Left kidney (tissue), 2 donors: Measurements from ENCODE around the gene TROAP. TPM values are rescaled to one million over a fixed set of nuclear protein-coding genes. Genes with fewer than 3 reads are reported as not detected.
"Not testable (repeated sequence)": the region's sequence is repeated elsewhere in the genome, so short reads cannot be mapped to it uniquely, and the experiment has no call there.

Experiments used
- DNase-seq: peaks from one replicate; pipeline ENCODE4 v3.0.0-alpha.2; 2013
- polyA plus RNA-seq: library from polyadenylated mRNA; unstranded; fragments of 120-200 nt; gene quantifications from one replicate; pipeline ENCODE4 v1.2.1, GENCODE V29; 2013; ENCODE audit not compliant: insufficient read length

TROAP gene
- polyA plus RNA-seq, 1 donor: 35.9 TPM

DNA sequence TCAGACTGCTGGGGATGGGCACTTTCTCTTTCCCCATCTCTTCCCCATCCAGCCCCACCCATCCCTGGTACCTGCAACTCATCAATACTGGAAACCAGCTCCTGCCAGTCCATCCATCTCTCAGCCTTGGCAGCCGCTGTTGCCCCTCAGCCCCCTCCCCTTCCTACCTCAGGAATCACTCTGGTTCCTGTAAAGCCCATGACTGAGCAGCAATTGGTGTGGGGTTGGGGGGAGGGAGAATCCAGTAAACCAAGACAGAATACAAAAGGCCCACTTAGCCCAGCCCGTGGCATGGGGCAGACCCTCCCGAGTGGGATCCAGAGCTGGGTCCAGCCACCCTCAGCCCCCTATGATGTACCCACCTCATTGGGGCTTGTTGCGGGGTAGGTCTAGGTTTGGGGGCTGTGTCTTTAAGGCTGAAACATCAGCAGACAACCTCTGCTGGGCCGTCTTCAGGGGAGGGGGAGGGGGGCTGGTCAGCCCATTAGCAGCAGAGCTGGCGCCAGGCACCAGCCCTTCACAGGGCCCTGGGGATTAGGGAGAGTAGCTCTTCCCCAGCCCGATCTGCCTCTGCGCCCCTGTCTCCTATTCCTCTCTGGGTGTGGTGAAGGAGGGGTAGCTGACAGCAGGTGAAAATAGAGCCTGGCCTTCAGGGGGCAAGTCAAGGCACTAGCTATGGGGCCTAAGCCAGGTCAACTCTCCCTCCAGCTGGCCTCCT is 28.8 kb upstream of the TROAP start:
- DNase-seq: no peak

DNA sequence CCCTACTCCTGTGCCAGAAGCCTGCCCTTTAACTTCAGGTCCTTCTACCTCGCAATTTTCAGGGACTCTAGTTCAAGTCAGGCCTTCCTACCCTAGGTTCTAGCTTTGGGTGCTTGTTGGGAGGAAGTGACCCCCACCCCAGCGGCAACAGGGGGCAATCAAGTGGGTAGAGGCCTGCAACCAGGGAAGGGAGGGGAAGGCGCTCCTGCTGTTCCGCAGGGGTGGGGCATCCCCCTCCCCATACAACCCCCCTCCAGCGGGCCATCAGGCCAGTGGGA is 28.3 kb upstream of the TROAP start:
- no peak for DNase-seq

DNA sequence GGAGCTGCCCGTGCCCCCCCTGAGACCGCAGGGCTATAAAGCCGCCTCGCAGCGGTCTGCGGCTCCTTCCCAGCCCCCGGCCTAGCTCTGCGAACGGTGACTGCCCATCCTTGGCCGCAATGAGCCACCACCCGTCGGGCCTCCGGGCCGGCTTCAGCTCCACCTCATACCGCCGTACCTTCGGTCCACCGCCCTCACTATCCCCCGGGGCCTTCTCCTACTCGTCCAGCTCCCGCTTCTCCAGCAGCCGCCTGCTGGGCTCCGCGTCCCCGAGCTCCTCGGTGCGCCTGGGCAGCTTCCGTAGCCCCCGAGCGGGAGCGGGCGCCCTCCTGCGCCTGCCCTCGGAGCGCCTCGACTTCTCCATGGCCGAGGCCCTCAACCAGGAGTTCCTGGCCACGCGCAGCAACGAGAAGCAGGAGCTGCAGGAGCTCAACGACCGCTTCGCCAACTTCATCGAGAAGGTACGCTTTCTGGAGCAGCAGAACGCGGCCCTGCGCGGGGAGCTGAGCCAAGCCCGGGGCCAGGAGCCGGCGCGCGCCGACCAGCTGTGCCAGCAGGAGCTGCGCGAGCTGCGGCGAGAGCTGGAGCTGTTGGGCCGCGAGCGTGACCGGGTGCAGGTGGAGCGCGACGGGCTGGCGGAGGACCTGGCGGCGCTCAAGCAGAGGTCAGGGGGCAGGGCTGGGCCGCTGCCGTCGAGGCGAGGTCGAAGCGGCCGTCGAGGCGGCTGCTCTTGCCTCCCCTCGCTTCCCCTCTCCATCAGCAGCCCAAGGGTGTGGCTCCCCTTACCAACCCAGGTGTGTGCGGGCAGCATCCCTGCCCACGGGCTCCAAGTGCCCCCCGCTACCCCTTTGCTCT is 27.7 kb upstream of the TROAP start, which contains the start of gene PRPH:
PRPH (plus strand) TSS at position 66 of the 855 bp plus-strand sequence; CDS start at position 120, 54 bp downstream.
- DNase-seq: no peak

DNA sequence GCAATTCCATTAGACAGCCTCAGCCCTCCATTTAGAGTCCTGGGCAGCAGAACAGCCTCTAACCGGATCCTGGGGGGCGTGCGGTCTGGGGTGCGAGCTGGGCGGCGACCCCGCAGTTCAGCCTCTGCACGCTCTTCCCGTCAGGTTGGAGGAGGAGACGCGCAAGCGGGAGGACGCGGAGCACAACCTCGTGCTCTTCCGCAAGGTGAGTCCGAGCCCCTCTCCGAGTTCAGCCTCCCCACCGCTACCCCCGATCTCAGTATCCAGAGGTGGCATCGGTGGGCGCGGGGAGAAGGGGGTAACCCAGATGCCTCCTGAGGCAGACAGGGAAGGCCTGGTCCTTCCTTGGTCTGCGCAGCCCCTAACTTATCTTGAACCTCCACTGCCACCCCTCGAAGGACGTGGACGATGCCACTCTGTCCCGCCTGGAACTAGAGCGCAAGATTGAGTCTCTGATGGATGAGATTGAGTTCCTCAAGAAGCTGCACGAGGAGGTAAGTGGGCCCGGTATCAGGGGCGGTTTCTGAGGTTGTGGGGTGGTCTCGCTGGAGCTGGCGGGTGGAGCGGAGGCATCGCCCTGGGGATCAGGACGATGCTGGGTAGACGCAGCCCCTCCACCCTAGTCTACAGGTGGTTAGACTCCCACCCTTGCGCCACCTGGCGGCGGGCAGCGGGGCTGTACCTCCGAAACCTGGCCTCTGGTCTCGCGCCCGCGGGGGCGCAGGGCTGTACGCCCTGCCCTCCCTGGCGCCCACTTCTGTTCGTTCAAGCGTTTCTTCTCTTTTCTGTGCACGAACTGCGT is 26.8 kb upstream of the TROAP start:
- no peak for DNase-seq

DNA sequence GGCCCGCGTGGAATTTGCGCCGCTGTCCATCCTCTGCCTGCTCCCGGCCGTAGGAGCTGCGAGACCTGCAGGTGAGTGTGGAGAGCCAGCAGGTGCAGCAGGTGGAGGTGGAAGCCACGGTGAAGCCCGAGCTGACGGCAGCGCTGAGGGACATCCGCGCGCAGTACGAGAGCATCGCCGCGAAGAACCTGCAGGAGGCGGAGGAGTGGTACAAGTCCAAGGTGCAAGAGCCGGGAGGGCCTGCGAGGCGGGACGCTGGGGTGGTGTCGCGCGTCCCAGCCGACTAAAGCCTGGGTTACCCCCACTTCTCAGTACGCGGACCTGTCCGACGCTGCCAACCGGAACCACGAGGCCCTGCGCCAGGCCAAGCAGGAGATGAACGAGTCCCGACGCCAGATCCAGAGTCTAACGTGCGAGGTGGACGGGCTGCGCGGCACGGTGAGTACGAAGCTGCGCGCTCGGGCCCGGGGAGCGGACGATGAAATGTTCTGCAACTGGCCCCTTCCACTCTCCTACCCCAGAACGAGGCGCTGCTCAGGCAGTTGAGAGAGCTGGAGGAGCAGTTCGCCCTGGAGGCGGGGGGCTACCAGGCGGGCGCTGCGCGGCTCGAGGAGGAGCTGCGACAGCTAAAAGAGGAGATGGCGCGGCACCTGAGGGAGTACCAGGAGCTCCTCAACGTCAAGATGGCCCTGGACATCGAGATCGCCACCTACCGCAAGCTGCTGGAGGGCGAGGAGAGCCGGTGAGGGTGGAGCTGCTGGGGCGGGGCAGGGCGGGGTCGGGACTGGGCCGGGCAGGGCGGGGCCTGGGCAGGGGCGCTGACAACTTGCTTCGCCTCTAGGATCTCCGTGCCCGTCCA is 26.0 kb upstream of the TROAP start:
- no peak for DNase-seq

DNA sequence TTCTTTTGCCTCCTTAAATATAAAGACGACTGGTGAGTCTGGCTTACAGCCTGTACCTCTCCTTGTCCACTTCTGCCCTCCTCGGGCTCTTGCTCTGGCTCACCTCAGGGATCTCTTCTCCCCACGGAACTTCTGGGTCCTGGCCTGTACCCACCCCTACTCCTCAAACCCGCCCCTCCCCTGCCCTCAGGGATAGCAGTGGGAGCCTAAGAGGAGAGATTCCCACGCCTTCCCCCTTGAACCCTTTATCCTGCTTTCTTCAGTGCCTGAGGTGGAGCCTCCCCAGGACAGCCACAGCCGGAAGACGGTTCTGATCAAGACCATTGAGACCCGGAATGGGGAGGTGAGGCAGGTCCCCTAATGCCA is 25.4 kb upstream of the TROAP start:
- no peak for DNase-seq

DNA sequence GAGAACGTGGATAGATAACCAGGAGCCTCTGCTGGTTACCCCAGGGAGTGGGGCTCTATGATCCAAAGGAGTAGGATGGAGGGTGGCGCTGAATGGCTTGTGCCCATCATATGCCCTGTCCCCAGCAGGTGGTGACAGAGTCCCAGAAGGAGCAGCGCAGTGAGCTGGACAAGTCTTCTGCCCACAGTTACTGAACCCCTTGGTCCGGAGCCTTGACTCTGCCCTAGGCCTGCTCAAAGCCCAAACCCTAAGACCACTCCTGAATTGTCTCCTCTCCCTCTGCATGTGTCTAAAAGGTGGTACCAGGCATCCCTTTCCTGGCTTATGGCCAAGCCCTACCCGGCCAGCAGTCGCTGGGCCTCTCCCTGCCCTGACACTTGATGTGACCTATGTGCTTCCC is 24.9 kb upstream of the TROAP start:
- no peak for DNase-seq

DNA sequence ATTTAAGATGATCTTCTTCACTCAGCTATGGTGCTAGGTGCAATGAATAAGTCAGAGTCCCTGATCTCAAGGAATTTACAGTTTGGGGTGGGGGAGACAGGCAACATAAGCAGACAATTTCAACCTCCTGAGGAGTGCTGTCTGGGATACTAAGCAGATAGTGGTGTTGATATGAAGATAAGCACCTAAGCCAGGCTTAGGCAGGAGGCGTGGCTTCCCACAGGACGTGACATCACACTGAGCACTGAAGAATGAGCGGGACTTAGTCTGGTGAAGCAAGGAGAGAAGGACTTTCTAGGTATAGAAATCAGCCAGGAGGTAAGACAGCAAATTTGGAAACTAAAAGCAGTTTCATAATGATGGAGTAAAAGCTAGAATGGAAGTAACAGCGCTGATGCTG is 21.3 kb upstream of the TROAP start:
- DNase-seq: no peak

DNA sequence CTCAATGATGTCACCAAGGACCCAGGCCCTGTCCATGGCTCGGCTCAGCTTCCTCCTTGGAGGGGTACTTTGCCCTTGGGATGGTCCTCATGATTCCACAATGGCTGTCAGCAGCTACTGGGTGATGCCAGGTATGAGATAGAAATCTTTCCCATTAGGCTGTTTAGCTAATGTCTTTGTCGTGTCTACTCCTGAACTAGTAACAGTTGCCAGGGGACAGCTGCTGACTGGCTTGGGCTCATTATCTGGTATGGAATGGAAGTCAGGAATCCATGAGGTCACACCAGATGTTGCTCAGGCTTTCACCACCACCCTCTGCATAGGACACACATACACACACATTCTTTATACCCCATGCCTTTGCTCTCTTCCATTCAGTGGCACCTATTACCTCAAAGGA is 18.9 kb upstream of the TROAP start:
- DNase-seq: no peak

DNA sequence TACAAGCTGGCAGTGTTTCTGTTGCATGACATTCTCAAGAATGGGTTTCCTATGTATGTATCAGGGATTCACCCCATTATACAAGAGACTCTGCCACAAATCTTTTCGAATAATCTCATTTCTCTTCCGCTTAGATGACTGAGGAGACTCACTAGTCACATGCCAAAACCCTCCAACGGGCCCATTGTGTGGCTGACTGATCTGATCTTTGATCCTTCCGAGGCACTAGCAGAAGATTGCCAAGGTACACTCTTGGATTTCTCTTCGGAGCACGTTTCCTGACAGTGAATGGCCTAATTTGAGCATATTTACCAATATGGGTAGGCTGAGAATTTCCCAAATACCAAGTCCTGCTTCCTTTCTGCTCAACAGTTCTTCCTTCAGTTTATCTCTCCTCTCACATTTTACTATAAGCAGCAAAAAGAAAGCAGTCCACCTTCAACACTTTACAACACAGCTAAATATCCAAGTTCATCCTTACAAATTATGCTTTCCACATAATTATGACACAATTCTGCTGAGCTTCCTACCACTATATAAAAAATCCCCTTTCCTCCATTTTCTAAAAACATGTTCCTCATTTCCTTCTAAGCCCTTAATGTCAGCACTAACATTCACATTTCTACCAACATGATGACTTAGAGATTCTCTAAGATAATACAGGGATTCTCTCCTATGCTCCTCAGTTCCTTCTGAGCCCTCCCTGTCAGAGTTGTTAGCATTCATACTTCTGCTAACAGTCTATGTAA is 17.1 kb upstream of the TROAP start:
- DNase-seq: no peak

DNA sequence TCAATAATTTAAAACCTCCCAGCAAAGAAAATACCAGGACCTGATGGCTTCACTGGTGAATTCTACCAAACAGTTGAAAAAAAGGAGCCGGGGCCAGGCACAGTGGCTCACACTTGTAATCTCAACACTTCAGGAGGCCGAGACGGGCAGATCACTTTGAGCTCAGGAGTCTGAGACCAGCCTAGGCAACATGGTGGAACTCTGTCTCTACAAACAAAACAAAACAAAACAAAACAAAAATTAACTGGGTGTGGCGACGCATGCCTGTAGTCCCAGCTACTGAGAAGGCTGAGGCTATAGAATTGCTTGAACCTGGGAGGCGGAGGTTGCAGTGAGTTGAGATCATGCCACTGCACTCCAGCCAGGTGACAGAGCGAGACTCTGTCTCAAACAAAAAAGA is 13.7 kb upstream of the TROAP start:
- DNase-seq: no peak

DNA sequence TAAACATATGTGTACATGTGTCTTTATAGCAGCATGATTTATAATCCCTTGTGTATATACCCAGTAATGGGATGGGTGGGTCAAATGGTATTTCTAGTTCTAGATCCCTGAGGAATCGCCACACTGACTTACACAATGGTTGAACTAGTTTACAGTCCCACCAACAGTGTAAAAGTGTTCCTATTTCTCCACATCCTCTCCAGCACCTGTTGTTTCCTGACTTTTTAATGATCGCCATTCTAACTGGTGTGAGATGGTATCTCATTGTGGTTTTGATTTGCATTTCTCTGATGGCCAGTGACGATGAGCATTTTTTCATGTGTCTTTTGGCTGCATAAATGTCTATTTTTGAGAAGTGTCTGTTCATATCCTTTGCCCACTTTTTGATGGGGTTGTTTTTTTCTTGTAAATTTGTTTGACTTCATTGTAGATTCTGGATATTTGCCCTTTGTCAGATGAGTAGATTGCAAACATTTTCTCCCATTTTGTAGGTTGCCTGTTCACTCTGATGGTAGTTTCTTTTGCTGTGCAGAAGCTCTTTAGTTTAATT is 12.5 kb upstream of the TROAP start:
- not testable (repeated sequence) for DNase-seq

DNA sequence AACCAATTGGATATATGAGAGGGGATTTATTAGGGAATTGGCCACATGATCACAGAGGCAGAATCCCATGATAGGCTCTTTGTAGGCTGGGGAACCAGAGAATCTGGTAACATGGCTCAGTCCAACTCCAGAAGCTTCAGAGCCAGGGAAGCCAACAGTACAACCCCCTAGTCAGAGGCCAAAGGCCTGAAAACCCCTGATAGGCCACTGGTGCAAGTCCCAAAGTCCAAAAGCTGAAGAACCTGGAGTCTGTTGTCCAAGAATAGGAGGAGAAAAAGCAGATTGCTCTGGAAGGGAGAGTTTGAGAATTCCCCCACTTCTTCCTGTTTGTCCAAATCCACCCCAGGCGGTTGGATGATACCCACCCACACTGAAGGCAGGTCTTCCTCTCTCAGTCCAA is 8.2 kb upstream of the TROAP start:
- no peak for DNase-seq

DNA sequence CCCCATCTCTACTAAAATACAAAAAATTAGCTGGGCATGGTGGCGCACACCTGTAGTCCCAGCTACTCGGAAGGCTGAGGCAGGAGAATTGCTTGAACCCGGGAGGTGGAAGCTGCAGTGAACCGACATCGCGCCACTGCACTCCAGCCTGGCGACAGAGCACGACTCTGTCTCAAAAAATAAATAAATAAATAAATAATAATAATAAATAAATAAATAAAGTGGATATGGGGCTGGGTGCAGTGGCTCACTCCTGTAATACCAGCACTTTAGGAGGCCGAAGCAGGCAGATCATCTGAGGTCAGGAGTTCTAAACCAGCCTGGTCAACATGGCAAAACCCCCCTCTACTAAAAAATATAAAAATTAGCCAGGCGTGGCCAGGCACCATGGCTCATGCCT is 5.9 kb upstream of the TROAP start:
- not testable (repeated sequence) for DNase-seq

DNA sequence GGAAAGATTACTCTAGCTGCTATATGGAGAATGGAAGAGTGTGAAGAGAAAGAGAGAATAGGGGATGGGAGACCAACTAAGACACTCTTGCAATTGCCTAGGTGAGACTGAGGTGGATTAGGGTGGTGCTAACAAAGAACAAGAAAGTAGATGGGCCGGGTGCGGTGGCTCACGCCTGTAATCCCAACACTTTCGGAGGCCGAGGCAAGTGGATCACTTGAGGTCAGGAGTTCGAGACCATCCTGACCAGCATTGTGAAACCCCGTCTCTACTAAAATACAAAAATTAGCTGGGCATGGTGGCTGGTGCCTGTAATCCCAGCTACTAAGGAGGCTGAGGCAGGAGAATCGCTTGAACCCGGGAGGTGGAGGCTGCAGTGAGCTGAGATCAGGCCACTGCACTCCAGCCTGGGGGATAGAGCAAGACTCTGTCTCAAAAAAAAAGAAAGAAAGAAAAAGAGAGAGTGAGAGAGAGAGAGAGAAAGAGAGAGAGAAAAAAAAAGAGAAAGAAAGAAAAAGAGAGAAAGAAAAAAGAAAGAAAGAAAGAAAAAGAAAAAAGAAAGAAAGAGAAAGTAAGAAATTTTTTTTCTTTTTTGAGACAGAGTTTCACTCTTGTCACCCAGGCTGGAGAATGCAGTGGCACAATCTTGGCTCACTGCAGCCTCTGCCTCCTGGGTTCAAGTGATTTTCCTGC is 2.5 kb upstream of the TROAP start:
- DNase-seq: not testable (repeated sequence)

DNA sequence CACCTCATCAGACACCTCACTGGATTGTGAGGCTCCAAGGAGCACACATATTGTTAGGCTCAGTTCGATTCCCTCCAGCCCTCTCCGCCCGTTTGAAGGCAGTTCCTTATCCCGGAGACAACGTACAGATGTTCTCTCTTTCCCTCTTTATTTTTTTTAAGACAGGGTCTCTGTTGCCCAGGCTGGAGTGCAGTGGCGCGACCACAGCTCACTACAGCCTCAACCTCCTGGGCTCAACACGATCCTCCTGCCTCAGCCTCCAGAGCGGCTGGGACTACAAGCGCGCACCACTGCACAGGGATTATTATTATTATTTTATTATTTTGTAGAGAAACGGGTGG is 718 bp upstream of the TROAP start:
- DNase-seq: no peak

DNA sequence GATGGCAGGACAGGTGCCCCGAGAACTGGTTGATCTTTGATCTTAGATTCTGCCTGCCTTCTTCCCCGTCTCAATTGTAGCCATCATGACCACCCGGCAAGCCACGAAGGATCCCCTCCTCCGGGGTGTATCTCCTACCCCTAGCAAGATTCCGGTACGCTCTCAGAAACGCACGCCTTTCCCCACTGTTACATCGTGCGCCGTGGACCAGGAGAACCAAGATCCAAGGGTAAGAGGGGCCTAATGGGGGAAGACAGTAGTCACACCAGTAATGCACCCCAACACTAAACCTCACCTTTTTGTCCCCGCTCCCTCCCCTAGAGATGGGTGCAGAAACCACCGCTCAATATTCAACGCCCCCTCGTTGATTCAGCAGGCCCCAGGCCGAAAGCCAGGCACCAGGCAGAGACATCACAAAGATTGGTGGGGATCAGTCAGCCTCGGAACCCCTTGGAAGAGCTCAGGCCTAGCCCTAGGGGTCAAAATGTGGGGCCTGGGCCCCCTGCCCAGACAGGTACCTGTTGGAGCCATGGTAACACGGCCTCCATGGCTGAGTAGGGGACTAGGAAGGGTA is 556 bp downstream of the TROAP start:
- no peak for DNase-seq

DNA sequence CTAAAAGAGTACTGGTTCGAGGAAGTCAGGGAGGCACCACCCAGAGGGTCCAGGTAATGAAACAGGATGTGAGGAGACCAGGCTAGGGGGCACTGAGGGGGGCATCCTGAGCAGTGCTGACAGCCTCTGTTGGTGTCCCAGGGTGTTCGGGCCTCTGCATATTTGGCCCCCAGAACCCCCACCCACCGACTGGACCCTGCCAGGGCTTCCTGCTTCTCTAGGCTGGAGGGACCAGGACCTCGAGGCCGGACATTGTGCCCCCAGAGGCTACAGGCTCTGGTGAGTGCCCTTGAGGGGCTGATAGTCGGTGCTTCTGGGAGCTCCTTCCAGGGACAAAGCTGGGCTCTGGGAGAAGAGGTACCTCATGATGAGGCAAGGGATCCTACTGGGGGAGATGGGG is 2.6 kb downstream of the TROAP start:
- DNase-seq: no peak

DNA sequence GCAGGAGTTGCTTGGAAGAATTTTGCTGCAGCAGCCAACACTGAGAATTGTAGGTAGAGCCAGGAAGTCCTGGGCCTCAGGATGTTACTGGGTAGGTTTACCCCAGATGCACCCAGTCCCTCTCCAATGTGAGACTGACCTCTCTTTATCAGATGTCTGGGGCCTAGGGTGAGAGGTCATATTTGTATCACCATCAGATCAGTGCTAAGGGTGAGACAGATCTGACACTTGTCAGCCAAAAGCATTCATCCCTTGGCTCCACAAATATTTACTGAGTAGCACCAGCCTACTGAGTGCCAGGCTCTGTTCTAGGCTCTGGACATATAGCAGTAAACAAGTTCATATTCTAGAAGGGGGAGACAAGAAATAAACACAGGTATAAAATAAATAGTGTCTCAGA is 4.3 kb downstream of the TROAP start:
- no peak for DNase-seq

DNA sequence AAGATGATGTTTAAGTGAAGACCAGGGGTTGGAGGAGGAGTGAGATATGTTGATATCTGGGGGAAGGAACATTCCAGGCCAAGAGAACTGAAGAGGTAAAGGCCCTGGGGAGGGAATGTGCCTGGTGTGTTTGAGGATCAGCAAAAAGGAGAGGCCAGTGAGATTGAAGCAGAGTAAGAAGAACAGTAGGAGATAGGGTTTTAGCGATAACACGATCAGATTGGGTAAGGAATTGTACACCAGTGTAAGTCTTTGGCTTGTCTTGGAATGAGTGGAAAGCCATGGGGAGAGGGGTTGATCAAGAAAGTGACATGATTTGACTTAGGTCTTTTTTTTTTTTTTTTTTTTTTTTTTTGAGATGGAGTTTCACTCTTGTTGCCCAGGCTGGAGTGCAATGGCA is 4.8 kb downstream of the TROAP start:
- DNase-seq: no peak
